Hepatocyte (in vitro differentiated cells): ENCODE results near the gene DCP2.

ENCODE experiments used
- CTCF ChIP-seq: fragments of 200-600 bp; sonication (generic); IDR thresholded peaks from 2 replicates; pipeline ENCODE4 v1.5.1; 2016; ENCODE audit warnings: antibody characterized with exemption, mild to moderate bottlenecking; ENCODE audit not compliant: poor library complexity
- EZH2 ChIP-seq: fragments of 200-600 bp; sonication (generic); IDR thresholded peaks from 2 replicates; pipeline ENCODE4 v1.6.1; 2016; ENCODE audit warnings: antibody characterized with exemption, mild to moderate bottlenecking, borderline replicate concordance
- EZH2phosphoT487 ChIP-seq: fragments of 200-600 bp; sonication (generic); IDR thresholded peaks from one replicate; pipeline ENCODE4 v1.6.1; 2018; ENCODE audit warnings: antibody characterized with exemption, mild to moderate bottlenecking, low read depth, moderate library complexity; ENCODE audit not compliant: unreplicated experiment, severe bottlenecking

GRCh38 chr5:113027015-113027414 is 50.4 kb downstream of the DCP2 start:
- no peak for TF ChIP-seq CTCF
- TF ChIP-seq EZH2phosphoT487 = no peak
- no peak for TF ChIP-seq EZH2
